ENCODE results near the gene TBC1D7. TPM values are rescaled to one million over a fixed set of nuclear protein-coding genes. Genes with fewer than 3 reads are reported as not detected.

The TBC1D7 gene
- total RNA-seq, 6 donors from 2014 or later = 8.1 to 32.5 (median 14.3) TPM

DNA sequence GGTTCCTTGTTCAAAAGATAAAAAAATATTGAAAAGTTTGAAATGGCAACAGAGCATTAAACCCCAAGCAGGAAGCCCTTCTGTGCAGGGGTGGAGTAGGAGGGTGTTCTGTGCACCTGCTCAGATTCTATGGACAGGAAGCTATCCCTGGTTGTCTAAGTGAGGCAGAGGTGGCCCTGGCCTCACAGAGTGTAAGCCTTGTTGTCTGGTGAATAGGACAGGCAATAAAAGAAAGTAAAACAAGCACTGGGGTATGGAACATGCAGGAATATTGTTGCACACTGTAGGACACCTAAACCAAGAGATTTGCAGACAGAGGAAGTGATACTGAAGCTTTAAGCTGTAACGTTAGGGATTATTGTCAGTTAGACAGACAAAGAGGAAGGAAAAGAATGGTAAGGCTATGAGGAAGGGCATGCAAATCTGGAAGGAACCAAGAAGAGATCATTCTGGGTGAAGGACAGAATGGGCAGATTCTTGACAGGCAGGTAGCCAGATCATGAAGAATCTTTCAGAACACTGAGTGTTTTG, 66.8 kb downstream of the TBC1D7 start:
- TF ChIP-seq POLR2AphosphoS5 (IDR thresholded peaks at IDR 0.05) = no peak
- TF ChIP-seq POLR2A (IDR thresholded peaks at IDR 0.05) = no peak
- no peak for TF ChIP-seq EP300 (IDR thresholded peaks at IDR 0.05)
- TF ChIP-seq, protein P1, sequence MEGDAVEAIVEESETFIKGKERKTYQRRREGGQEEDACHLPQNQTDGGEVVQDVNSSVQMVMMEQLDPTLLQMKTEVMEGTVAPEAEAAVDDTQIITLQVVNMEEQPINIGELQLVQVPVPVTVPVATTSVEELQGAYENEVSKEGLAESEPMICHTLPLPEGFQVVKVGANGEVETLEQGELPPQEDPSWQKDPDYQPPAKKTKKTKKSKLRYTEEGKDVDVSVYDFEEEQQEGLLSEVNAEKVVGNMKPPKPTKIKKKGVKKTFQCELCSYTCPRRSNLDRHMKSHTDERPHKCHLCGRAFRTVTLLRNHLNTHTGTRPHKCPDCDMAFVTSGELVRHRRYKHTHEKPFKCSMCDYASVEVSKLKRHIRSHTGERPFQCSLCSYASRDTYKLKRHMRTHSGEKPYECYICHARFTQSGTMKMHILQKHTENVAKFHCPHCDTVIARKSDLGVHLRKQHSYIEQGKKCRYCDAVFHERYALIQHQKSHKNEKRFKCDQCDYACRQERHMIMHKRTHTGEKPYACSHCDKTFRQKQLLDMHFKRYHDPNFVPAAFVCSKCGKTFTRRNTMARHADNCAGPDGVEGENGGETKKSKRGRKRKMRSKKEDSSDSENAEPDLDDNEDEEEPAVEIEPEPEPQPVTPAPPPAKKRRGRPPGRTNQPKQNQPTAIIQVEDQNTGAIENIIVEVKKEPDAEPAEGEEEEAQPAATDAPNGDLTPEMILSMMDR (IDR thresholded peaks at IDR 0.05) = no peak
- Histone ChIP-seq H3K9me3 (no peaks in the 10 kb centered on the region), H3K4me3 (no peak overlapping the region), H3K27ac (no peak overlapping the region), H3K4me1 (peaks cover 0 to 4% (median 0%) of the 10 kb centered on the region in 4 donors), H3K36me3 (no peaks in the 10 kb centered on the region), H3K27me3 (no peaks in the 10 kb centered on the region)
- peak; percentile 70 to 78 for ATAC-seq (ENCODE audit: low FRiP score in 2 of 2)
- no peak for DNase-seq
- 54 to 67% methylated on average over 1 of the region's 1 CpG for whole genome bisulfite sequencing, 2 donors

DNA sequence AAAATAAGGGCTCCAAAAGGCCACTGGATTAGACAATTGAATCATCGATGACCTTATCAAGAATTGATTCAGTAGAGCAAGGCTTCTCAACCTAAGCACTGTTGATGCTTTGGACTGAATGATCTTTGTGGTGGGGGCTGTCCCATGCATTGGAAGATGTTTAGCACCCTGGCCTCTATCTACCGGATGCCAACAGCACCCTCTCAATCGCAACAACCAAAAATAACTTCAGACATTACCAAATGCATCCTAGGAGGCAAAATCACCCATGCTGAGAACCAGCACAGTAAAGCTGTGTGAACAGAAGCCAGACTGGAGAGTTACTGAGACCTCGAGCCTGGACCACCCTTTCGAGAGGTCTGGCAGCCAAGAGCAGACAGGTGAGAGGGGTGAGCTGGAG, 67.5 kb downstream of the TBC1D7 start:
- Histone ChIP-seq H3K27me3 (no peaks in the 10 kb centered on the region), H3K9me3 (no peaks in the 10 kb centered on the region), H3K4me3 (no peak overlapping the region), H3K27ac (no peak overlapping the region), H3K4me1 (peaks cover 0 to 8% (median 4%) of the 10 kb centered on the region in 4 donors), H3K36me3 (no peaks in the 10 kb centered on the region)
- TF ChIP-seq EP300 (IDR thresholded peaks at IDR 0.05) (no peak), POLR2A (IDR thresholded peaks at IDR 0.05) (no peak), POLR2AphosphoS5 (IDR thresholded peaks at IDR 0.05) (no peak)
- TF ChIP-seq, protein P1 (IDR thresholded peaks at IDR 0.05) = no peak
- DNase-seq (no peak), ATAC-seq (ENCODE audit: low FRiP score in 2 of 2) (no peak)
- 91 to 95% methylated on average over 5 of the region's 5 CpGs for WGBS, 2 donors

DNA sequence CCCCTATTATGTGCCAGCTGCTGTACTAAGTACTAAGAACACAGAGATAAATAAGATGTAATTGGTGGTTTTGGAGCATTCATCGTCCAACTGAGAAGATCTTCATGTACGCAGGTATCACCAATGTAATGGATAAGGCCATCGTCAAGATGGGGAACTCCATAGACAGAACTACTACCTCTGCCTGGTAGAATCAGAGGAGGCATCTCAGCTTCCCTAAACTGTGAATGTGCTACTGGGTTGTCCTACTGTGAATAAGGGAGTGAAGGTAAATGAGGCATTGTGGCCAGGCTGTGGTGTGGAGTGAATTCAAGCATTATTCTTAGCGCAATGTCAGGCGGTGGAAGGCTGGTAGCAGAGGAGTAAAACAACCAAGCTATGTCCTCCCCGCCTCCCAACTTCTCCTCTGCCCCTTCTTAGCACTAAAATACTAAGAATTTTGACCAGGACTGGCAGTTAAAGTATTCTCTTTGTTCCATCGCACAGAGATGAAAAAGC, 68.2 kb downstream of the TBC1D7 start:
- Histone ChIP-seq H3K9me3 (no peaks in the 10 kb centered on the region), H3K27ac (no peak overlapping the region), H3K27me3 (no peaks in the 10 kb centered on the region), H3K4me3 (no peak overlapping the region), H3K36me3 (no peaks in the 10 kb centered on the region), H3K4me1 (peaks cover 0 to 11% (median 7%) of the 10 kb centered on the region in 4 donors)
- DNase-seq (no peak), ATAC-seq (ENCODE audit: low FRiP score in 2 of 2) (no peak)
- 91% methylated on average over 7 of the region's 7 CpGs for WGBS, 2 donors
- no peak for TF ChIP-seq POLR2AphosphoS5 (IDR thresholded peaks at IDR 0.05)
- TF ChIP-seq, protein P1 (IDR thresholded peaks at IDR 0.05) = no peak
- no peak for TF ChIP-seq POLR2A (IDR thresholded peaks at IDR 0.05)
- TF ChIP-seq EP300 (IDR thresholded peaks at IDR 0.05) = no peak

- WGBS, 2 donors = 95% methylated on average over 3 of the region's 3 CpGs
- no peaks in the 10 kb centered on the region for H3K9me3 ChIP-seq
- no peaks in the 10 kb centered on the region for H3K27me3 ChIP-seq
- H3K4me3 ChIP-seq = no peak overlapping the region
- DNase-seq (no peak), ATAC-seq (ENCODE audit: low FRiP score in 2 of 2) (no peak)
- H3K4me1 ChIP-seq = peaks cover 0 to 11% (median 7%) of the 10 kb centered on the region in 4 donors
- no peaks in the 10 kb centered on the region for H3K36me3 ChIP-seq
- TF ChIP-seq EP300 (IDR thresholded peaks at IDR 0.05) (no peak), POLR2A (IDR thresholded peaks at IDR 0.05) (no peak), POLR2AphosphoS5 (IDR thresholded peaks at IDR 0.05) (no peak)
- TF ChIP-seq, protein P1 (IDR thresholded peaks at IDR 0.05) = no peak
- H3K27ac ChIP-seq = no peak overlapping the region
Observed at GRCh38 chr6:13259393-13259792, 68.9 kb downstream of the TBC1D7 start.

All from upper lobe of left lung (tissue), 6 donors.